Activated naive CD4-positive, alpha-beta T cell treated with anti-CD3 and anti-CD28 coated beads, Interleukin-2, amount 50 U/mL, for 24 hours (primary cell): ENCODE results near the gene MYL3.
"Not testable (repeated sequence)": the region's sequence is repeated elsewhere in the genome, so short reads cannot be mapped to it uniquely, and the experiment has no call there.

ENCODE experiments used
- H3K27ac Mint-ChIP-seq: one replicate; pipeline ENCODE4 v1.8.0; 2021; ENCODE audit warnings: mild to moderate bottlenecking, mixed read lengths
- H3K27me3 Mint-ChIP-seq: one replicate; pipeline ENCODE4 v1.8.0; 2021; ENCODE audit warnings: mixed read lengths
- H3K36me3 Mint-ChIP-seq: one replicate; pipeline ENCODE4 v1.8.0; 2021; ENCODE audit warnings: mixed read lengths
- H3K4me1 Mint-ChIP-seq: one replicate; pipeline ENCODE4 v1.8.0; 2021; ENCODE audit warnings: mixed read lengths
- H3K4me3 Mint-ChIP-seq: one replicate; pipeline ENCODE4 v1.8.0; 2021; ENCODE audit warnings: mild to moderate bottlenecking, mixed read lengths
- H3K9me3 Mint-ChIP-seq: one replicate; pipeline ENCODE4 v1.8.0; 2021; ENCODE audit warnings: mixed read lengths

The MYL3 gene

GRCh38 chr3:46844881-46845312 lies 18.3 kb downstream of the MYL3 start:
- H3K9me3 Mint-ChIP-seq: peaks cover 5% of the 10 kb centered on the region
- H3K4me3 Mint-ChIP-seq: peak overlapping the region; percentile 81
- H3K36me3 Mint-ChIP-seq: no peaks in the 10 kb centered on the region
- no peaks in the 10 kb centered on the region for H3K27me3 Mint-ChIP-seq
- peaks cover 12% of the 10 kb centered on the region for H3K4me1 Mint-ChIP-seq
- H3K27ac Mint-ChIP-seq: peak overlapping the region; percentile 59

- peaks cover 1% of the 10 kb centered on the region for H3K36me3 Mint-ChIP-seq
- peak overlapping the region; percentile 55 for H3K4me3 Mint-ChIP-seq
- peaks cover 5% of the 10 kb centered on the region for H3K9me3 Mint-ChIP-seq
- peaks cover 12% of the 10 kb centered on the region for H3K4me1 Mint-ChIP-seq
- H3K27me3 Mint-ChIP-seq: no peaks in the 10 kb centered on the region
- no peak overlapping the region for H3K27ac Mint-ChIP-seq
Observed at GRCh38 chr3:46844397-46844796, 18.8 kb downstream of the MYL3 start.

- Mint-ChIP-seq H3K4me1 (peaks cover 12% of the 10 kb centered on the region), H3K27me3 (no peaks in the 10 kb centered on the region), H3K4me3 (no peak overlapping the region), H3K36me3 (peaks cover 7% of the 10 kb centered on the region), H3K9me3 (peaks cover 14% of the 10 kb centered on the region), H3K27ac (no peak overlapping the region)
Observed at GRCh38 chr3:46843508-46843907, 19.7 kb downstream of the MYL3 start.

GRCh38 chr3:46840491-46840890 lies 22.8 kb downstream of the MYL3 start:
- Mint-ChIP-seq H3K4me3 (no peak overlapping the region), H3K4me1 (peaks cover 6% of the 10 kb centered on the region), H3K9me3 (peaks cover 19% of the 10 kb centered on the region), H3K27me3 (no peaks in the 10 kb centered on the region), H3K27ac (no peak overlapping the region), H3K36me3 (peaks cover 12% of the 10 kb centered on the region)

- H3K4me3 Mint-ChIP-seq: no peak overlapping the region
- H3K27me3 Mint-ChIP-seq: no peaks in the 10 kb centered on the region
- peaks cover 19% of the 10 kb centered on the region for H3K9me3 Mint-ChIP-seq
- no peaks in the 10 kb centered on the region for H3K4me1 Mint-ChIP-seq
- H3K27ac Mint-ChIP-seq: no peak overlapping the region
- peaks cover 12% of the 10 kb centered on the region for H3K36me3 Mint-ChIP-seq
Observed at GRCh38 chr3:46838301-46838700, 24.9 kb downstream of the MYL3 start.

- H3K27ac Mint-ChIP-seq: no peak overlapping the region
- H3K4me3 Mint-ChIP-seq: no peak overlapping the region
- no peaks in the 10 kb centered on the region for H3K4me1 Mint-ChIP-seq
- H3K36me3 Mint-ChIP-seq: peaks cover 12% of the 10 kb centered on the region
- no peaks in the 10 kb centered on the region for H3K27me3 Mint-ChIP-seq
- H3K9me3 Mint-ChIP-seq: peaks cover 17% of the 10 kb centered on the region
Observed at GRCh38 chr3:46835491-46835890, 27.8 kb downstream of the MYL3 start.

GRCh38 chr3:46835054-46835453 lies 28.2 kb downstream of the MYL3 start:
- H3K36me3 Mint-ChIP-seq: peaks cover 12% of the 10 kb centered on the region
- H3K27me3 Mint-ChIP-seq: no peaks in the 10 kb centered on the region
- no peaks in the 10 kb centered on the region for H3K4me1 Mint-ChIP-seq

GRCh38 chr3:46833346-46834300 lies 29.6 kb downstream of the MYL3 start:
- Mint-ChIP-seq H3K36me3 (peaks cover 5% of the 10 kb centered on the region), H3K4me3 (no peak overlapping the region), H3K4me1 (peaks cover 8% of the 10 kb centered on the region), H3K27me3 (no peaks in the 10 kb centered on the region), H3K9me3 (peaks cover 6% of the 10 kb centered on the region), H3K27ac (no peak overlapping the region)

More at GRCh38 chr3:46835054-46835453, 28.2 kb downstream of the MYL3 start:
- no peak overlapping the region for H3K27ac Mint-ChIP-seq
- peaks cover 14% of the 10 kb centered on the region for H3K9me3 Mint-ChIP-seq
- H3K4me3 Mint-ChIP-seq: no peak overlapping the region

GRCh38 chr3:46831841-46832240 lies 31.4 kb downstream of the MYL3 start:
- peaks cover 1% of the 10 kb centered on the region for H3K36me3 Mint-ChIP-seq
- peaks cover 13% of the 10 kb centered on the region for H3K4me1 Mint-ChIP-seq
- H3K4me3 Mint-ChIP-seq: no peak overlapping the region
- H3K27me3 Mint-ChIP-seq: no peaks in the 10 kb centered on the region
- no peaks in the 10 kb centered on the region for H3K9me3 Mint-ChIP-seq
- no peak overlapping the region for H3K27ac Mint-ChIP-seq

GRCh38 chr3:46831316-46831715 lies 31.9 kb downstream of the MYL3 start:
- H3K27me3 Mint-ChIP-seq: no peaks in the 10 kb centered on the region
- H3K27ac Mint-ChIP-seq: no peak overlapping the region
- H3K9me3 Mint-ChIP-seq: no peaks in the 10 kb centered on the region
- peaks cover 13% of the 10 kb centered on the region for H3K4me1 Mint-ChIP-seq
- H3K4me3 Mint-ChIP-seq: no peak overlapping the region
- H3K36me3 Mint-ChIP-seq: no peaks in the 10 kb centered on the region

- Mint-ChIP-seq H3K27me3 (no peaks in the 10 kb centered on the region), H3K4me3 (no peak overlapping the region), H3K9me3 (no peaks in the 10 kb centered on the region), H3K27ac (peak overlapping the region; percentile 4), H3K36me3 (no peaks in the 10 kb centered on the region), H3K4me1 (peaks cover 13% of the 10 kb centered on the region)
Observed at GRCh38 chr3:46830801-46831200, 32.4 kb downstream of the MYL3 start.

GRCh38 chr3:46829699-46830208 lies 33.5 kb downstream of the MYL3 start:
- no peak overlapping the region for H3K4me3 Mint-ChIP-seq
- no peaks in the 10 kb centered on the region for H3K36me3 Mint-ChIP-seq
- no peak overlapping the region for H3K27ac Mint-ChIP-seq
- H3K4me1 Mint-ChIP-seq: peaks cover 13% of the 10 kb centered on the region
- no peaks in the 10 kb centered on the region for H3K9me3 Mint-ChIP-seq
- no peaks in the 10 kb centered on the region for H3K27me3 Mint-ChIP-seq

- Mint-ChIP-seq H3K27me3 (peaks cover 5% of the 10 kb centered on the region), H3K4me1 (peaks cover 13% of the 10 kb centered on the region), H3K36me3 (peaks cover 13% of the 10 kb centered on the region), H3K4me3 (no peak overlapping the region), H3K27ac (no peak overlapping the region), H3K9me3 (peaks cover 25% of the 10 kb centered on the region)
Observed at GRCh38 chr3:46825450-46825849, 37.8 kb downstream of the MYL3 start.

GRCh38 chr3:46824211-46824970 lies 38.9 kb downstream of the MYL3 start:
- Mint-ChIP-seq H3K36me3 (peaks cover 14% of the 10 kb centered on the region), H3K27ac (no peak overlapping the region), H3K4me1 (peaks cover 7% of the 10 kb centered on the region), H3K4me3 (no peak overlapping the region), H3K27me3 (peaks cover 5% of the 10 kb centered on the region), H3K9me3 (peaks cover 25% of the 10 kb centered on the region)

- Mint-ChIP-seq H3K36me3 (peaks cover 14% of the 10 kb centered on the region), H3K9me3 (peaks cover 25% of the 10 kb centered on the region)
- not testable (repeated sequence) for H3K4me1 Mint-ChIP-seq, H3K4me3 Mint-ChIP-seq, H3K27ac Mint-ChIP-seq, H3K27me3 Mint-ChIP-seq
Observed at GRCh38 chr3:46823314-46823713, 39.9 kb downstream of the MYL3 start.

- H3K9me3 Mint-ChIP-seq: peaks cover 25% of the 10 kb centered on the region
- peaks cover 14% of the 10 kb centered on the region for H3K36me3 Mint-ChIP-seq
- H3K27me3 Mint-ChIP-seq: peaks cover 5% of the 10 kb centered on the region
- H3K4me1 Mint-ChIP-seq: no peaks in the 10 kb centered on the region
- H3K4me3 Mint-ChIP-seq: no peak overlapping the region
- H3K27ac Mint-ChIP-seq: no peak overlapping the region
Observed at GRCh38 chr3:46821553-46821952, 41.7 kb downstream of the MYL3 start.
